CD1c-positive myeloid dendritic cell (primary cell): ENCODE measurements around the gene NAA10.

Experiments
- DNase-seq: peaks from one replicate; pipeline ENCODE4 v3.0.0-alpha.2; 2016; ENCODE audit errors: extremely low spot score

The NAA10 gene

GRCh38 chrX:153909024-153909979 lies 25.5 kb downstream of the NAA10 start:
- no peak for DNase-seq

GRCh38 chrX:153908219-153908860 lies 26.5 kb downstream of the NAA10 start:
- DNase-seq: no peak

- no peak for DNase-seq
Observed at GRCh38 chrX:153907456-153907855, 27.4 kb downstream of the NAA10 start.

- DNase-seq: no peak
Observed at GRCh38 chrX:153906126-153906917, 28.5 kb downstream of the NAA10 start.

GRCh38 chrX:153905481-153906095 lies 29.2 kb downstream of the NAA10 start:
- no peak for DNase-seq

GRCh38 chrX:153903991-153904957 lies 30.6 kb downstream of the NAA10 start, which contains the start of gene AVPR2:
TSS of gene AVPR2 (plus strand) at chrX:153904673. CDS start at chrX:153905146, 473 bp downstream.
- DNase-seq: no peak

GRCh38 chrX:153903238-153903980 lies 31.4 kb downstream of the NAA10 start:
- no peak for DNase-seq

- DNase-seq: no peak
Observed at GRCh38 chrX:153902385-153902784, 32.5 kb downstream of the NAA10 start.

- DNase-seq: peak; percentile 15
Observed at GRCh38 chrX:153901753-153902140, 33.1 kb downstream of the NAA10 start.

GRCh38 chrX:153900831-153901752 lies 33.7 kb downstream of the NAA10 start:
- DNase-seq: peak; percentile 85

GRCh38 chrX:153897899-153898298 lies 36.9 kb downstream of the NAA10 start:
- no peak for DNase-seq

GRCh38 chrX:153889123-153889522 lies 45.7 kb downstream of the NAA10 start:
- no peak for DNase-seq

- peak; percentile 13 for DNase-seq
Observed at GRCh38 chrX:153888344-153888743, 46.5 kb downstream of the NAA10 start.

- DNase-seq: no peak
Observed at GRCh38 chrX:153887385-153887784, 47.5 kb downstream of the NAA10 start.

GRCh38 chrX:153886915-153887314 lies 47.9 kb downstream of the NAA10 start:
- no peak for DNase-seq

GRCh38 chrX:153885968-153886903 lies 48.6 kb downstream of the NAA10 start, which contains the start of gene L1CAM:
TSS of gene L1CAM (minus strand) at chrX:153886173. CDS start at chrX:153875836, 10,337 bp downstream.
- DNase-seq: no peak

- DNase-seq: no peak
Observed at GRCh38 chrX:153885208-153885787, 49.5 kb downstream of the NAA10 start.
